Mesothelial cell of epicardium (in vitro differentiated cells): ENCODE results near the gene MAP3K9. TPM values are rescaled to one million over a fixed set of nuclear protein-coding genes. Genes with fewer than 3 reads are reported as not detected.

Source experiments
- DNase-seq, 2 experiments: peaks; one replicate each; pipeline ENCODE4 v3.0.0; 2021; ENCODE audit warnings: low spot score in 2 of 2; ENCODE audit not compliant: unreplicated experiment in 2 of 2
- H3K27ac Mint-ChIP-seq: 2 replicates; pipeline ENCODE4 v1.8.0; 2021; ENCODE audit warnings: mixed read lengths
- H3K27me3 Mint-ChIP-seq: 2 replicates; pipeline ENCODE4 v1.8.0; 2021; ENCODE audit warnings: low read depth, mixed read lengths
- H3K36me3 Mint-ChIP-seq: 2 replicates; pipeline ENCODE4 v1.8.0; 2021; ENCODE audit warnings: mixed read lengths
- H3K4me1 Mint-ChIP-seq: 2 replicates; pipeline ENCODE4 v1.8.0; 2021; ENCODE audit warnings: mixed read lengths
- H3K4me3 Mint-ChIP-seq: 2 replicates; pipeline ENCODE4 v1.8.0; 2021; ENCODE audit warnings: mild to moderate bottlenecking, moderate library complexity, mixed read lengths
- H3K9me3 Mint-ChIP-seq: 2 replicates; pipeline ENCODE4 v1.8.0; 2021; ENCODE audit warnings: mixed read lengths
- total RNA-seq: library from RNA; stranded (reverse); gene quantifications from 3 replicates; pipeline ENCODE4 v1.2.1, GENCODE V29; 2021
- TF ChIP-seq, protein P1 (sequence below): fragments of 200-600 bp; sonication (generic); IDR thresholded peaks from one replicate; pipeline ENCODE4 v1.5.0; 2021; ENCODE audit warnings: antibody characterized with exemption; ENCODE audit not compliant: unreplicated experiment

Gene MAP3K9
- total RNA-seq, 1 donor from 2014 or later = 9.5 TPM

DNA sequence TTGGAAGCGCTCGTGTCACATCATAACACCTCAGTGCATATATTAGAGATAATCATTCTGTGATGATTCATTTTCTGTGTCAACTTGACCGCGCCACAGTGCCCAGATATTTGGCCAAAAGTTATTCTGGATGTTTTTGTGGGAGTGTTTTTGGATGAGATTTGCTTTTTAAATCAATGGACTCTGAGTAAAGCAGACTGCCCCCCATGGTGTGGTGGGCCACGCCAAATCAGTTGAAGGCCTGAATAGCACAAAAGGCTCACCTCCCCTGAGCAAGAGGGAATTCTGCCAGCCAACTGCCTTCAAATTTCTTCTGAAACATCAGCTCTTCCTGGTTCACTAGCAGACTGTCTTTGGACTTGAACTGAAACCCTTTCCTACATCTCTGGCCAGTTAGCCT is 24.6 kb upstream of the MAP3K9 start:
- no peak for DNase-seq
- H3K9me3 Mint-ChIP-seq = peaks cover 21% of the 10 kb centered on the region
- TF ChIP-seq, protein P1, sequence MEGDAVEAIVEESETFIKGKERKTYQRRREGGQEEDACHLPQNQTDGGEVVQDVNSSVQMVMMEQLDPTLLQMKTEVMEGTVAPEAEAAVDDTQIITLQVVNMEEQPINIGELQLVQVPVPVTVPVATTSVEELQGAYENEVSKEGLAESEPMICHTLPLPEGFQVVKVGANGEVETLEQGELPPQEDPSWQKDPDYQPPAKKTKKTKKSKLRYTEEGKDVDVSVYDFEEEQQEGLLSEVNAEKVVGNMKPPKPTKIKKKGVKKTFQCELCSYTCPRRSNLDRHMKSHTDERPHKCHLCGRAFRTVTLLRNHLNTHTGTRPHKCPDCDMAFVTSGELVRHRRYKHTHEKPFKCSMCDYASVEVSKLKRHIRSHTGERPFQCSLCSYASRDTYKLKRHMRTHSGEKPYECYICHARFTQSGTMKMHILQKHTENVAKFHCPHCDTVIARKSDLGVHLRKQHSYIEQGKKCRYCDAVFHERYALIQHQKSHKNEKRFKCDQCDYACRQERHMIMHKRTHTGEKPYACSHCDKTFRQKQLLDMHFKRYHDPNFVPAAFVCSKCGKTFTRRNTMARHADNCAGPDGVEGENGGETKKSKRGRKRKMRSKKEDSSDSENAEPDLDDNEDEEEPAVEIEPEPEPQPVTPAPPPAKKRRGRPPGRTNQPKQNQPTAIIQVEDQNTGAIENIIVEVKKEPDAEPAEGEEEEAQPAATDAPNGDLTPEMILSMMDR = no peak
- H3K27me3 Mint-ChIP-seq = no peaks in the 10 kb centered on the region
- no peak overlapping the region for H3K27ac Mint-ChIP-seq
- no peaks in the 10 kb centered on the region for H3K36me3 Mint-ChIP-seq
- peaks cover 7% of the 10 kb centered on the region for H3K4me1 Mint-ChIP-seq
- H3K4me3 Mint-ChIP-seq = no peak overlapping the region

- Mint-ChIP-seq H3K27me3 (no peaks in the 10 kb centered on the region), H3K27ac (no peak overlapping the region), H3K9me3 (peaks cover 21% of the 10 kb centered on the region), H3K4me3 (no peak overlapping the region), H3K4me1 (peaks cover 7% of the 10 kb centered on the region), H3K36me3 (no peaks in the 10 kb centered on the region)
- TF ChIP-seq, protein P1 = no peak
- no peak for DNase-seq
Measured at GRCh38 chr14:70832561-70833305, 23.4 kb upstream of the MAP3K9 start.

DNA sequence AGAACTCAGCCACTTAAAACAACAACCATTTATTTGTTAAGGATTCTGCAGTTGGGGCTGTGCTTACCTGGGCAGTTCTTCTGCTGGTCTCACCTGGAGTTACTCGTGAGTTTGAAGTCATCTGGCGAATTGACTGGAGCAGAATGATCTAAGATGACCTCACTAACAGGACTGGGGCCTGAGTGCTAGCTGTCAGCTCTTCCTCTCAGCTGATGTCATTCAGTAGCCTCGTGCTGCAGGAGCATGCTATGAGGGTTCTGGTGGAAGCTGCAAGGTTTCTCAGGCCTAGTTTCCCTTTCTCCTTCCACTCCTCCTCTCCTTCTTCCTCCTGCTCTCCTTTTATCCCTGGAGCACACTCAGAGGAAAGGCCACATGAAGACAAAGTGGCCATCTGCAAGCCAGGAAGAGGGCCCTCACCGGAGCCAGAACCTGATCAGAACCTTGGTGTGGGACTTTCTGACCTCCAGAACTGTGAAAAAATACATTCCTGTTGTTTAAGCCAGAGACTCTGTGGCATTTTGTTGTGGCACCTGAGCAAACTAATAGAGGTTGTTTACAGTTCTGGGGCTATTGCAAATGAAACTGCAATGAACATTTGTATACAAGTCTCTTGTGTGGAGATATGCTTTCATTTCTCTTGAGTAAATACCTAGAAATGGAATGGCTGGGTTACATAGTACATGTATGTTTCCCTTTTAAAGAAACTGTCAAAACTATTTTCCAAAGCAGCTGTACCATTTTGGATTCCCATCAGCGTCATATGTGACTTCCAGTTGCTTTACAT is 21.9 kb upstream of the MAP3K9 start:
- TF ChIP-seq, protein P1 = no peak
- Mint-ChIP-seq H3K36me3 (no peaks in the 10 kb centered on the region), H3K9me3 (peaks cover 13% of the 10 kb centered on the region), H3K4me1 (peaks cover 7% of the 10 kb centered on the region), H3K27ac (no peak overlapping the region), H3K4me3 (no peak overlapping the region), H3K27me3 (no peaks in the 10 kb centered on the region)
- no peak for DNase-seq

DNA sequence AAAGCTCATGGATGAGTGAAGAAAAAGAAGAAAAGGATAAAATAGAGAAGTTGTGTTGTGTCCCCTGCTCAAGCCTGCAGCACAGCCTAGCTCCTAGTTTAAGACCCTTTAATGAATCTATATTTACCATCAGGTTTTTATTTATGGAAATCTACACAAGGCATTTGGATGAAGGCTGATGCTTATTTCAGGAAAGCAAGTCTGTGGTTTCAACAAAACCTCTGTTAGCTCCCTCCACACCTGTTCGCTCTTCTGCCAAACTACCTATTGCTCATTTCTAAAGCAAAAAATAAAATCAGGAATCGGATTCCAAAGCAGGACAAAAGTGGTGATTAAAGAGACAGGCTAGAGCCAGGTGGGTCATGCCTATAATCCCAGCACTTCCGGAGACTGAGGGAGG is 18.9 kb upstream of the MAP3K9 start:
- H3K4me1 Mint-ChIP-seq = peaks cover 10% of the 10 kb centered on the region
- H3K9me3 Mint-ChIP-seq = no peaks in the 10 kb centered on the region
- no peak overlapping the region for H3K27ac Mint-ChIP-seq
- H3K36me3 Mint-ChIP-seq = no peaks in the 10 kb centered on the region
- peaks cover 10% of the 10 kb centered on the region for H3K27me3 Mint-ChIP-seq
- no peak for DNase-seq
- no peak overlapping the region for H3K4me3 Mint-ChIP-seq
- TF ChIP-seq, protein P1 = no peak

DNA sequence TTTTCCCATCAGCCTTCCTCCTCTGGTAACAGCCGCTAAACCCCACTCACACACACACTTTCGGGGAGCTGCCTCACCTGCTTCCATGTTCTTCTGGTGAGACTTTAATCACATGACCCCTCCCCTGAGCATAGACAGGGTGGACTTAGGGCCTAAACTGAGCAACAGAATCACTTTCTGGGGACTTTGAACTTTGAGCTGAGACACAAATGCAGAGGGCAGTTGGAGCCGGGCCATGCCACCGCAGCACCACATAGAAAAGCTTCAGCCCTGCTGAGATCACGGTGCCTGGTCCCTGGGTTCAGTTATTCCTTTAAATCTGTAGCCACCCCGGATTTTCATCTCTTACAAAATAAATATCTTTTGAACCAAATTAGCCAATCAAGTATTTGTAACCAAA is 18.4 kb upstream of the MAP3K9 start:
- peaks cover 10% of the 10 kb centered on the region for H3K27me3 Mint-ChIP-seq
- H3K4me3 Mint-ChIP-seq = no peak overlapping the region
- H3K9me3 Mint-ChIP-seq = no peaks in the 10 kb centered on the region
- TF ChIP-seq, protein P1 = no peak
- no peaks in the 10 kb centered on the region for H3K36me3 Mint-ChIP-seq
- H3K27ac Mint-ChIP-seq = no peak overlapping the region
- H3K4me1 Mint-ChIP-seq = peaks cover 11% of the 10 kb centered on the region
- DNase-seq = no peak
